Progenitor cell of endocrine pancreas (in vitro differentiated cells): Measurements from ENCODE around the gene DCTPP1. TPM values are rescaled to one million over a fixed set of nuclear protein-coding genes. Genes with fewer than 3 reads are reported as not detected.
"Not testable (repeated sequence)": the region's sequence is repeated elsewhere in the genome, so short reads cannot be mapped to it uniquely, and the experiment has no call there.

Source experiments
- DNase-seq: peaks from one replicate; pipeline ENCODE4 v3.0.0; 2021; ENCODE audit warnings: low spot score; ENCODE audit not compliant: unreplicated experiment
- H3K27ac Mint-ChIP-seq: 2 replicates; pipeline ENCODE4 v1.8.0; 2021; ENCODE audit warnings: mild to moderate bottlenecking, moderate library complexity, mixed read lengths
- H3K27me3 Mint-ChIP-seq: 2 replicates; pipeline ENCODE4 v1.8.0; 2021; ENCODE audit warnings: mixed read lengths
- H3K36me3 Mint-ChIP-seq: 2 replicates; pipeline ENCODE4 v1.8.0; 2022; ENCODE audit warnings: mixed read lengths; ENCODE audit not compliant: insufficient read depth
- H3K4me1 Mint-ChIP-seq: 2 replicates; pipeline ENCODE4 v1.8.0; 2021; ENCODE audit warnings: low read depth, mixed read lengths
- H3K4me3 Mint-ChIP-seq: 2 replicates; pipeline ENCODE4 v1.8.0; 2021; ENCODE audit warnings: low read depth, mild to moderate bottlenecking, moderate library complexity, mixed read lengths
- H3K9me3 Mint-ChIP-seq: 2 replicates; pipeline ENCODE4 v1.8.0; 2021; ENCODE audit warnings: low read depth, mixed read lengths
- CTCF ChIP-seq: fragments of 200-600 bp; sonication (generic); IDR thresholded peaks from one replicate; pipeline ENCODE4 v1.5.0; 2021; ENCODE audit warnings: antibody characterized with exemption, mild to moderate bottlenecking; ENCODE audit not compliant: unreplicated experiment
- total RNA-seq: library from RNA; stranded (reverse); gene quantifications from 2 replicates; pipeline ENCODE4 v1.2.1, GENCODE V29; 2021

DCTPP1 gene
- total RNA-seq, 1 donor from 2014 or later = 65.9 TPM

DNA sequence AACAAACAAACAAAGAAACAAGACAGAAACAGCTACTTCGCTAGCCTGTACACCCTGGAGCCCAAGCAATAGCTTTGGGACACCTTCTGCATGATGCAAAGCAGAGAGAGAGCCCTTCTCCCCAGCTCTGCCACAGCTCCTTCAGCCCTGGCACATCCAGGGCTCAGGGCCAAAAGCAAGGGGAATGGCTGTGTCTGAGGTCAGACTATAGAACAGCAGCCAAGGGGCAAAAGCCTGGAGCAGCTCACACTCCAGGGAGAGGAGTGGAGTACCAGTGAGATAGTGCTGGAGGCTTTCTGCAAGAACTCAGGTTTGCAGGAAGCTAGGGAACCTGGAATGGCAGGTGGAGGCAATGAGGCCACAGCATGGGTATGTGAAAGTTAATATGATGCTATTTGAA is 27.4 kb upstream of the DCTPP1 start:
- H3K36me3 Mint-ChIP-seq = no peaks in the 10 kb centered on the region
- no peak for TF ChIP-seq CTCF
- H3K27ac Mint-ChIP-seq = no peak overlapping the region
- no peaks in the 10 kb centered on the region for H3K27me3 Mint-ChIP-seq
- H3K4me3 Mint-ChIP-seq = no peak overlapping the region
- peaks cover 20% of the 10 kb centered on the region for H3K4me1 Mint-ChIP-seq
- H3K9me3 Mint-ChIP-seq = peaks cover 4% of the 10 kb centered on the region
- DNase-seq = no peak

DNA sequence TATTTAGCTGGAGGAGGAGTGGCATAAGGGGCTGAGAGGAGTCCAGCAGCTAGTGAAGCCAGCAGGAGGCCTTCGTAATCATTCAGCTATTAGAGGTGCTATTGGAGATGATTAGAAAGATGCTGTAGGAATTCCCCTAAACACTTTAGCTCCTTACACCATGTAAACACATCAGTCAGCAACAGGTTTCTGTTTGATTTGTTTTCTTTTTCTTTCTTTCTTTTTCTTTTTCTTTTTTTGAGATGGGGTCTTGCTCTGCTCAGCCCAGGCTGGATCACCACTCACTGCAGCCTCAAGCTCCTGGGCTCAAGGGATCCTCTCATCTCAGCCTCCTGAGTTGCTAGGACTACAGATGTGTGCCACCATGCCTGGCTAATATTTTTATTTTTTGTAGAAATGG is 26.5 kb upstream of the DCTPP1 start:
- peaks cover 21% of the 10 kb centered on the region for H3K4me1 Mint-ChIP-seq
- no peak for DNase-seq
- H3K27me3 Mint-ChIP-seq = no peaks in the 10 kb centered on the region
- H3K9me3 Mint-ChIP-seq = peaks cover 4% of the 10 kb centered on the region
- H3K36me3 Mint-ChIP-seq = no peaks in the 10 kb centered on the region
- no peak overlapping the region for H3K27ac Mint-ChIP-seq
- H3K4me3 Mint-ChIP-seq = no peak overlapping the region
- no peak for TF ChIP-seq CTCF

GRCh38 chr16:30452709-30453580 is 23.1 kb upstream of the DCTPP1 start:
- Mint-ChIP-seq H3K4me1 (peaks cover 18% of the 10 kb centered on the region), H3K27ac (peak overlapping the region; percentile 95), H3K4me3 (peak overlapping the region; percentile 31)
- not testable (repeated sequence) for H3K9me3 Mint-ChIP-seq, H3K36me3 Mint-ChIP-seq, DNase-seq, H3K27me3 Mint-ChIP-seq

GRCh38 chr16:30449116-30449435 is 19.2 kb upstream of the DCTPP1 start:
- Mint-ChIP-seq H3K4me1 (peaks cover 23% of the 10 kb centered on the region), H3K9me3 (peaks cover 11% of the 10 kb centered on the region), H3K27ac (no peak overlapping the region), H3K27me3 (no peaks in the 10 kb centered on the region), H3K36me3 (peaks cover 16% of the 10 kb centered on the region), H3K4me3 (no peak overlapping the region)
- DNase-seq = no peak
- TF ChIP-seq CTCF = no peak

- Mint-ChIP-seq H3K36me3 (peaks cover 28% of the 10 kb centered on the region), H3K27me3 (no peaks in the 10 kb centered on the region), H3K4me3 (peak overlapping the region; percentile 31), H3K4me1 (peaks cover 16% of the 10 kb centered on the region), H3K9me3 (peaks cover 21% of the 10 kb centered on the region), H3K27ac (peak overlapping the region; percentile 91)
- DNase-seq = no peak
- no peak for TF ChIP-seq CTCF
Measured at GRCh38 chr16:30447512-30448226, 17.8 kb upstream of the DCTPP1 start.
